K562 (cell line): ENCODE measurements around the gene ZFAND6. TPM values are rescaled to one million over a fixed set of nuclear protein-coding genes. Genes with fewer than 3 reads are reported as not detected.

Source experiments
- ASH1L ChIP-seq: fragments of 450-650 bp; IDR thresholded peaks from 2 replicates; pipeline ENCODE4 v1.6.1; 2018; ENCODE audit warnings: borderline replicate concordance, mild to moderate bottlenecking, low read depth; ENCODE audit not compliant: partially characterized antibody
- BRF1 ChIP-seq: IDR thresholded peaks from 3 replicates; pipeline ENCODE4 v1.6.1; 2011; ENCODE audit warnings: borderline replicate concordance, mild to moderate bottlenecking; ENCODE audit not compliant: insufficient read length; ENCODE audit errors: extremely low read depth
- FOS ChIP-seq: IDR thresholded peaks from 3 replicates; pipeline ENCODE4 v1.6.1; 2011; ENCODE audit not compliant: insufficient read length; ENCODE audit errors: extremely low read depth
- GATAD2B ChIP-seq: fragments of 450-650 bp; IDR thresholded peaks from 2 replicates; pipeline ENCODE4 v1.6.1; 2017; ENCODE audit warnings: mild to moderate bottlenecking, borderline replicate concordance
- HMG20B ChIP-seq: fragments of 250-450 bp; sonication (Bioruptor Pico); IDR thresholded peaks from 2 replicates; pipeline ENCODE4 v1.5.0; 2021; ENCODE audit warnings: mild to moderate bottlenecking
- HNRNPUL1 ChIP-seq: fragments of 200-400 bp; formaldehyde crosslinking; IDR thresholded peaks from 2 replicates; pipeline ENCODE4 v1.6.1; 2017; ENCODE audit warnings: low read length
- KDM4B ChIP-seq, 2 experiments: fragments of 450-650 bp in 1 of 2; sonication (generic) in 1 of 2; IDR thresholded peaks; 2 replicates each; pipeline ENCODE4 v1.6.1; 2016 to 2017; ENCODE audit warnings: borderline replicate concordance in 2 of 2, antibody characterized with exemption in 1 of 2, low read depth in 1 of 2, mild to moderate bottlenecking in 1 of 2
- MLX ChIP-seq, 2 experiments: fragments of 450-650 bp in 1 of 2; sonication (generic) in 1 of 2; formaldehyde crosslinking; conservative IDR thresholded peaks; 2 replicates each; pipeline versions ENCODE4 v1.4.0 to v1.8.1; 2020 to 2022; ENCODE audit warnings: mild to moderate bottlenecking in 1 of 2, missing genetic modification reagents in 1 of 2
- NCOA4 ChIP-seq: fragments of 450-650 bp; IDR thresholded peaks from 2 replicates; pipeline ENCODE4 v1.6.1; 2018; ENCODE audit warnings: mild to moderate bottlenecking; ENCODE audit not compliant: partially characterized antibody
- NR1H2 ChIP-seq: sonication (generic); formaldehyde crosslinking; IDR thresholded peaks from 2 replicates; pipeline ENCODE4 v1.4.0; 2020; ENCODE audit warnings: mild to moderate bottlenecking, missing genetic modification reagents
- PRMT5 ChIP-seq: sonication (generic); formaldehyde crosslinking; IDR thresholded peaks from 2 replicates; pipeline ENCODE4 v1.5.0; 2020; ENCODE audit warnings: missing genetic modification reagents
- PURB ChIP-seq: sonication (generic); formaldehyde crosslinking; IDR thresholded peaks from 2 replicates; pipeline ENCODE4 v1.9.0; 2021; ENCODE audit warnings: low read depth, mild to moderate bottlenecking, missing genetic modification reagents
- RBM15 ChIP-seq: fragments of 200-400 bp; formaldehyde crosslinking; IDR thresholded peaks from 2 replicates; pipeline ENCODE4 v1.6.1; 2018; ENCODE audit warnings: mild to moderate bottlenecking, low read length, moderate library complexity; ENCODE audit not compliant: insufficient read depth
- SIN3A ChIP-seq, 2 experiments: fragments of 150-350 bp in 1 of 2; IDR thresholded peaks; 2 replicates each; pipeline ENCODE4 v1.6.1; 2011 to 2016; ENCODE audit warnings: borderline replicate concordance in 2 of 2, low read depth in 2 of 2, low read length in 2 of 2, mild to moderate bottlenecking in 2 of 2, moderate library complexity in 2 of 2; ENCODE audit not compliant: control insufficient read depth in 1 of 2
- SMARCC2 ChIP-seq: fragments of 450-650 bp; IDR thresholded peaks from 2 replicates; pipeline ENCODE4 v1.6.1; 2017; ENCODE audit warnings: antibody characterized with exemption, moderate library complexity, mild to moderate bottlenecking, low read depth
- SREBF2 ChIP-seq: sonication (generic); formaldehyde crosslinking; IDR thresholded peaks from 2 replicates; pipeline ENCODE4 v1.4.0; 2020; ENCODE audit warnings: mild to moderate bottlenecking, missing genetic modification reagents
- ZFP30 ChIP-seq: fragments of 250-450 bp; sonication (Bioruptor Pico); IDR thresholded peaks from 2 replicates; pipeline ENCODE4 v1.8.0; 2022; ENCODE audit warnings: moderate library complexity, mild to moderate bottlenecking, inconsistent platforms, borderline replicate concordance
- ZNF561 ChIP-seq: fragments of 450-650 bp; formaldehyde crosslinking; conservative IDR thresholded peaks from 2 replicates; pipeline ENCODE4 v1.4.0; 2020; ENCODE audit warnings: mild to moderate bottlenecking, moderate library complexity
- ZNF699 ChIP-seq: fragments of 250-450 bp; sonication (Bioruptor Pico); IDR thresholded peaks from 2 replicates; pipeline ENCODE4 v1.8.0; 2021; ENCODE audit warnings: mild to moderate bottlenecking, moderate library complexity; ENCODE audit not compliant: insufficient replicate concordance
- polyA plus RNA-seq, 8 experiments: library from polyadenylated mRNA; depleted of rRNA in 4 of 8; stranded (reverse) in 5 of 8; unstranded in 3 of 8; fragments of >200 nt; fragmentation: Nextera tagmentation in 2 of 8; fragmentation: Illumina TruSeq in 1 of 8; extraction: Ambion mirVana in 2 of 8; extraction: Trizol in 1 of 8; gene quantifications; 2 replicates each; pipeline versions ENCODE4 v1.2.1 to v1.2.3, GENCODE V29; 2011 to 2014; ENCODE audit warnings: inconsistent platforms in 1 of 8, missing spikeins in 1 of 8
- total RNA-seq, 7 experiments: library from RNA; depleted of rRNA in 6 of 7; stranded (reverse); fragments of >200 nt in 6 of 7; fragmentation: Illumina TruSeq in 2 of 7; extraction: Trizol in 2 of 7; gene quantifications; 2 replicates each; pipeline versions ENCODE4 v1.2.1 to v1.2.3, GENCODE V29; 2011 to 2021; ENCODE audit warnings: low replicate concordance in 1 of 7
- TF ChIP-seq, protein P1 (sequence below): fragments of 450-650 bp; IDR thresholded peaks from 2 replicates; pipeline ENCODE4 v1.7.1; 2018; ENCODE audit warnings: mild to moderate bottlenecking, low read depth; ENCODE audit not compliant: partially characterized antibody
- TF ChIP-seq, protein P2 (sequence below): fragments of 450-650 bp; IDR thresholded peaks from 2 replicates; pipeline ENCODE4 v1.6.1; 2016; ENCODE audit warnings: missing biosample characterization, missing genetic modification characterization

The ZFAND6 gene
- total and polyA plus RNA-seq, 9 of the 15 experiments (the other 6 are each of a cell fraction or from before 2014, with no cell fraction given): 53.9 to 206 (median 88.9) TPM

DNA sequence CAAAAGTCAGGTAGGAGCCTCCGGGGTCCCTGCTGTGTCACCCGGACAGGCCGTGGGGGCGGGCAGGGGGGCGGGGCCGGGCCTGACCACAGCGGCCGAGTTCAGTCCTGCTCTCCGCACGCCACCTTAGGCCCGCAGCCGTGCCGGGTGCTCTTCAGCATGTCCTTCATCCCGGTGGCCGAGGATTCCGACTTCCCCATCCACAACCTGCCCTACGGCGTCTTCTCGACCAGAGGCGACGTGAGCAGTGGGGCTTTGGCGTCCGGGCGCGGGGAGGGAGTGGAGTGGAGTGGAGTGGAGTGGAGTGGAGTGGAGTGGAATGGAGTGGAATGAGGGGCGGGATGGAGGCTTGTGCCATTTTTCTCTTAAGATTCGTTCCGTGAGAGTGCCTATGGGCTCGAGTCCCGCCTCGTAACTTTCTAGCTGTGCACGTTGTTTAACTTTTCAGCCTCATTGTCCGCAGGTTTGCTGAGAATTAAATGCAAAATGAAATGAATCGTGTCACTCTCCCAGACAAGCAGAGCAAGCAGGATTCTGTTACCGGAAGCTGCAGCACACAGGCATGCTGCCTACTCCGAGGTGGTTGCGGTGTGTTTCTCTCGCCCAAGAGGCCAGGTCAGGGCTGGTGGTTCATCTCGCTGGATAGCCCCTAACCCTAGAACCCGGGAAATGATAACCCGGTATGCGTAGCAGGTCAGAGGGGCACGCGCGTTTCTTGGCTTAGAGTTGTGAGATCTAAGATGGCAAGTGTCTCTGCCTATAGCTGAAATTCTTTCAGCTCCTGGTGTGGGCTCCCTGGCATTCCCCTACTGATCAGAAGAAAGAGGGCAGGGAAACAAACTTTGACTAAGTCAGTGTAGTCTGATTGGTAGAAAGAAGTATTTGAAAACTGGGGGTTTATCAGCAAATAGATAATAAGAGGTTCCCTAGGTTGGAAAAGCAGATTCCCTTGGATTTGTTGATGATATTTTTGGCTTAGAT is 93.7 kb downstream of the ZFAND6 start, which contains the start of gene FAH (continued):
- TF ChIP-seq, protein P1, sequence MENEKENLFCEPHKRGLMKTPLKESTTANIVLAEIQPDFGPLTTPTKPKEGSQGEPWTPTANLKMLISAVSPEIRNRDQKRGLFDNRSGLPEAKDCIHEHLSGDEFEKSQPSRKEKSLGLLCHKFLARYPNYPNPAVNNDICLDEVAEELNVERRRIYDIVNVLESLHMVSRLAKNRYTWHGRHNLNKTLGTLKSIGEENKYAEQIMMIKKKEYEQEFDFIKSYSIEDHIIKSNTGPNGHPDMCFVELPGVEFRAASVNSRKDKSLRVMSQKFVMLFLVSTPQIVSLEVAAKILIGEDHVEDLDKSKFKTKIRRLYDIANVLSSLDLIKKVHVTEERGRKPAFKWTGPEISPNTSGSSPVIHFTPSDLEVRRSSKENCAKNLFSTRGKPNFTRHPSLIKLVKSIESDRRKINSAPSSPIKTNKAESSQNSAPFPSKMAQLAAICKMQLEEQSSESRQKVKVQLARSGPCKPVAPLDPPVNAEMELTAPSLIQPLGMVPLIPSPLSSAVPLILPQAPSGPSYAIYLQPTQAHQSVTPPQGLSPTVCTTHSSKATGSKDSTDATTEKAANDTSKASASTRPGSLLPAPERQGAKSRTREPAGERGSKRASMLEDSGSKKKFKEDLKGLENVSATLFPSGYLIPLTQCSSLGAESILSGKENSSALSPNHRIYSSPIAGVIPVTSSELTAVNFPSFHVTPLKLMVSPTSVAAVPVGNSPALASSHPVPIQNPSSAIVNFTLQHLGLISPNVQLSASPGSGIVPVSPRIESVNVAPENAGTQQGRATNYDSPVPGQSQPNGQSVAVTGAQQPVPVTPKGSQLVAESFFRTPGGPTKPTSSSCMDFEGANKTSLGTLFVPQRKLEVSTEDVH: no peak
- no peak for TF ChIP-seq PURB
- no peak for TF ChIP-seq KDM4B (IDR thresholded peaks at IDR 0.05; ENCODE audit: borderline replicate concordance in 2 of 2, low read depth in 1 of 2)
- TF ChIP-seq SIN3A (IDR thresholded peaks at IDR 0.05; ENCODE audit: borderline replicate concordance in 2 of 2, control insufficient read depth in 1 of 2, low read depth in 2 of 2, low read length in 2 of 2): peak; percentile 50 to 56; a peak in 2 of 4 replicates
- no peak for TF ChIP-seq NR1H2 (CRISPR knock-in tag)
- TF ChIP-seq MLX (CRISPR knock-in tag; conservative IDR thresholded peaks at IDR 0.05): no peak
- TF ChIP-seq, protein P2, sequence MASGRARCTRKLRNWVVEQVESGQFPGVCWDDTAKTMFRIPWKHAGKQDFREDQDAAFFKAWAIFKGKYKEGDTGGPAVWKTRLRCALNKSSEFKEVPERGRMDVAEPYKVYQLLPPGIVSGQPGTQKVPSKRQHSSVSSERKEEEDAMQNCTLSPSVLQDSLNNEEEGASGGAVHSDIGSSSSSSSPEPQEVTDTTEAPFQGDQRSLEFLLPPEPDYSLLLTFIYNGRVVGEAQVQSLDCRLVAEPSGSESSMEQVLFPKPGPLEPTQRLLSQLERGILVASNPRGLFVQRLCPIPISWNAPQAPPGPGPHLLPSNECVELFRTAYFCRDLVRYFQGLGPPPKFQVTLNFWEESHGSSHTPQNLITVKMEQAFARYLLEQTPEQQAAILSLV (tag): no peak
- no peak for TF ChIP-seq SMARCC2
- TF ChIP-seq RBM15: no peak
- no peak for TF ChIP-seq ZNF699 (CRISPR knock-in tag)
- no peak for TF ChIP-seq NCOA4
- no peak for TF ChIP-seq ZNF561 (CRISPR knock-in tag)
- no peak for TF ChIP-seq ASH1L
- no peak for TF ChIP-seq GATAD2B
- TF ChIP-seq SREBF2: no peak
- no peak for TF ChIP-seq ZFP30
- no peak for TF ChIP-seq HMG20B (CRISPR knock-in tag)
- TF ChIP-seq HNRNPUL1: no peak
- TF ChIP-seq FOS: no peak
- no peak for TF ChIP-seq PRMT5 (CRISPR knock-in tag)
- TF ChIP-seq BRF1: no peak
